ENCODE results near the gene DNTT.

GRCh38 chr10:96376483-96376882 lies 72.2 kb downstream of the DNTT start:
- no peak for TF ChIP-seq EZH2 (IDR thresholded peaks at IDR 0.05)
- no peak for TF ChIP-seq POLR2AphosphoS5 (IDR thresholded peaks at IDR 0.05; ENCODE audit: borderline replicate concordance, low read depth, low read length)
- TF ChIP-seq FOXP2 (optimal IDR thresholded peaks at IDR 0.05; ENCODE audit: control extremely low read depth, extremely low read length, insufficient read depth), result no peak

Measured in SK-N-MC (cell line).